EH (cell line): Measurements from ENCODE around the gene SPOCK2.
"Not testable (repeated sequence)": the region's sequence is repeated elsewhere in the genome, so short reads cannot be mapped to it uniquely, and the experiment has no call there.

Source experiments
- DNase-seq: peaks from one replicate; pipeline ENCODE4 v3.0.0-alpha.2; 2015; ENCODE audit warnings: low read depth

The SPOCK2 gene

GRCh38 chr10:72056932-72057751 lies 31.2 kb downstream of the SPOCK2 start:
- DNase-seq: no peak

DNA sequence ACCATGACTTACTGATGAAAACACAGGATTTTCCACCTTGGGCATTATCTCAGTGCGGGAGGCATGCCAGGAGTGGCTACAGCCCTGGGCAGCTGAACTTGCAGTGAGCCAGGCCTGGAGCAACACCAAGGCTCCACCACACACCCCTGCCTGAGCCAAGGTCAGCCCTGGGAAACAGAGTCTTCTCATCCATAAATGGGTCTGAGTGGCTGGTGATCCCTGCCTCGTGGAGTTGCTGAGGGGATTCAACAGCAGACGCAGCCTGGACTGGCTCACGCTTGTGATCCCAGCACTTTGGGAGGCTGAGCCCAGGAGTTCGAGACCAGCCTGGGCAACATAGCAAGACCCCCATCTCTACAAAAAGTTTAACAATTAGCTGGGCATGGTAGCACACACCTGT lies 32.2 kb downstream of the SPOCK2 start:
- DNase-seq: no peak

DNA sequence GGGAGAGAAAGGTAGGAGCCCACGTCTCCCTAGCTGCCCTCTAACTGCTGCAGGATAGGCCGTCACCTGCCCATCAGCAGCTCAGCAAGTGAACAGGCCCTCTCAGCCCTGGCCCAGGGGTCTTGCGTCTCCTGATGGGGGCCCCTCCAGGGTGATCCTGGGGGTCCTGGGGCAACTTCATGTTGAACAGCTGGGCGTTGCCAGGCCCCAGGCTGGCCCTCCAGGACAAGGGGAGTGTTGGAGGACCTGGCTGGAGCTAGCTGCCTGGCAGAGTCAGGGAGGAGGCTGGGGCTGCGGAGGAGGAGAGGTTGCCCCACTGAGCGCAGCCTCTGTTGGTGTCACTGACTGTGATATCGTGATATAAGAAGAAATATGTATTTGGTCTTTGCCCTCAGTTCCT lies 34.7 kb downstream of the SPOCK2 start:
- DNase-seq: no peak

DNA sequence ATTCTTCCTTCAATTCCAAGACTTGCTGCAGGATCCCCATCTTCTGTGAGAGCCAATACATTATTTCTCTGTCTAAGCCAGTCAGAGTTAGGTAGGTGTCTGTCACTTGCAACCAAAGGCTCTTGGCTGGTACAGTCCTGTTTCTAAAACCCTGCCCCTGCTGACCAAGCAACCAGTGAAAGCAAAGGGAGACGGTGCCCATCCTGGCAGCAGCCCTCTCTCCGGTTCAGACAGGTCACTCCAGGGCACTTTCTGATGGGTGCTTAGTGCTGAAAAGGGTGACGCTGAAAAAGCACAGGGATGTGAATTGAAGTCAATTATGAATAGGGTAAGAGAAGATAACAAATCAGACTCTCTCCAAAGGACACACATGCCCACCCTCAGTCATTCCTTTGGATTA lies 37.5 kb downstream of the SPOCK2 start:
- DNase-seq: no peak

DNA sequence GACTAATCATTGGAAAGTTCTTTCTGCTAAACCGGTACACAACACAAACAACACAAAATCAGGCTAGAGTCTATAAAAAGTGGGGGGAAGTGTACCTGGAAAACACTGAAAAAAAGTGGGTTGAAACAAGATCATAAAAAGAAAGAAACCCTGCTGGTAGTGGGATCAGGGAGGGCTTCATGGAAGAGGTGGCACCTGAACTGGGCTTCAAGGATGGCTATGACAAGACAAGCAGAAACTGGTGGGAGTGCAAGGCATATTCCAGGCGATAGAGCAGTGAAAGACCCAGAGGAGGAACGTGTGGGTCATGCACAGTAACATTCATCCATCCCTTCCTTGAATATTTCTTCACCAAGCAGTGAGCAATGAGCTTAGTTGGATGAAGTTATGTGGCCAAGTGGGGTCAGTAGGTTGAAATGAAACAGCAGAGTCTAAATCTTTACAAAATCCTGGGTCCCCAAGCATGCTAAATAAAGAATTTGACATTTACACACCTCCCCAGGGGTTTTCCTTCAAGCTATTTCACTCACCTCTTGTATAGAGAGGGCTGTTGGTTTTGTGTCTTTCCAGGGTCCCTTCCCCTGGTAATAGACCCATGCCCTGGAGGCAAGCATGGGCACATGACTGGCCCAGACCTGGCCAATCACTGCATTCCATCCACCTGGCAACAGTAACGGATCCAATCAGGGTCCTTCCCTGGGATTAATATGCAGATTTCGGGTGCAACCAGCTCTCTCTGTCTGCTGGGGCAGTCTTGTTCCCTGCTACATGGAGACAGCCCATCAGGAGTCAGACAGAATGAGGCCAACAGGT lies 38.2 kb downstream of the SPOCK2 start:
- DNase-seq: no peak

- no peak for DNase-seq
These were observed 38.9 kb downstream of the SPOCK2 start for GRCh38 chr10:72049472-72049871.

DNA sequence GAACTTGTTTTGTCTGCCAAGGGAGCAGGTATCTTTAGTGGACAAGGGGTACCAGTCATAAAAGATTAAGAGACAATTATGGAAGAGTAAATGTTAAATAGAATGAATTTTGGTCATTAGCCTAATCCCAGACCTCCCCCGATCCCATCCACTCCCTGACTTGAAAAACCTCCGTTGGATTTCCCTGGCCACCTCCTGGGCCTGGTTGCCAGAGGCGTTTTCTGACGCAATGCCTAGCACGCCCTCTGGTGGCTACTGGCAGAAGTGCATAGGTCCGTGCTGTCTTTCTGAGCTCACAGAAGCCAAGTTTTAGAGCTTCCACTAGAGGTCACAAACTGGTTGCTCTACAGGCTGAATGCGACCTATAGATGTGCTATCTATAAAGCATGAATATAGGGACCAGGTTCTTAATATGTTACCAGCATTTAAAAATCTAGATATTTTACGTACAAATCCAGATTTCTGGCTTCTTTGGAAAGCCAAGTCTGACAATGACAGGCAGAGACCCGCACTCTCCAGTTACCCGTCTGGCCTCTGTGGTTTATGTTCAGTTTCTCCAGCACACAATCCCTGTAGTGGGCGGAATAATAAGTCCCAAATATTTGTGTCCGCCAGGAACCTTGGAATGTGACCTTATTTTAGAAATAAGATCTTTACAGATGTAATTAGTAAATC lies 39.8 kb downstream of the SPOCK2 start:
- DNase-seq: peak; percentile 91

DNA sequence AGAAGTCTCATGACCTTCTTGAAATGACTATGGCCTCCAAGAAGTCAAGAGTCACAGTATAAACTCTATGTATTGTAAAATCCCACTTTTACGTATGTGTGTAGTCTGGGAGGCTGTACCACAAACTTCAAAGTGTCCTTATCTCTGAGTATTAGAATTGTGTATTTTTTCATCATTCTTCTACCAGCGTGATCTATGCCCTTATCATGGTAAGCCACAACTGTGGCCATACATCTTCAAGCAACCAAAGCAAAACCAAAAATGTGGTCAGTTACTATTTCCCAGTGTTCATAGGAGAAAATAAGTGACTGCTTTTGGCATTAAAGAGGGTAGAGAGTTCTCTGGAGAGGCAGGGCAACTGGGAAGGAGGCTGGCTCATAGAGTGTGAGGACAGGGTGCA lies 42.8 kb downstream of the SPOCK2 start:
- DNase-seq: no peak

DNA sequence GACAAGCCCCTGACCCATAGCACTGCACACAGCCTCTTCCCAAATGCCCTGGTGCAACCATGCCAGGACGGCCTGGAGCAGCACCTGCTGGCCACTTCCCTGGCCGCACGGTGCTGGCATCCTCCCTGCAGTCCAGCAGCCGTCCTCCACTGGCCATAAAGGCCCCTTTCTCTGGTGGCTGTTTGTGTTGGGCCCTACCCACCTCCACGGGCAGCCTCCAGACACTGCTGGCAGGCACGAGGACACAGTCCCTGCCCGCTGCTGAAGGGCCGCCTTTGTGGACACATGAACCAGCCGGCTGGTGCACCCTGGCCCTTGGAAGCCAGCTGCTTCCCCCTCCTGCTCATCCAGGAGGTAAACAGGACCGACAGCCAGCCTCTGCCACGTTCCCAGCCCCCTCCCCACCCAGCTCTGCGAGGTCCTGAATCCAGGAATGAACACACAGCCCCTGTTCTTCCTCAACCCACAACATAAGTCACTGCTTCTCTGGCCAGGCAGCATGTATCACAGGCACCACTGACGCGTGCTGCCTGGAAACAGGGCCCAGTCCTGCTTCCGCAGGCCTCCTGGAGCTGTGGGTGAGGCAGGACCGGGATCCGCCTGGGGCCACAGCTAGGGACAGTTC lies 43.8 kb downstream of the SPOCK2 start:
- no peak for DNase-seq

DNA sequence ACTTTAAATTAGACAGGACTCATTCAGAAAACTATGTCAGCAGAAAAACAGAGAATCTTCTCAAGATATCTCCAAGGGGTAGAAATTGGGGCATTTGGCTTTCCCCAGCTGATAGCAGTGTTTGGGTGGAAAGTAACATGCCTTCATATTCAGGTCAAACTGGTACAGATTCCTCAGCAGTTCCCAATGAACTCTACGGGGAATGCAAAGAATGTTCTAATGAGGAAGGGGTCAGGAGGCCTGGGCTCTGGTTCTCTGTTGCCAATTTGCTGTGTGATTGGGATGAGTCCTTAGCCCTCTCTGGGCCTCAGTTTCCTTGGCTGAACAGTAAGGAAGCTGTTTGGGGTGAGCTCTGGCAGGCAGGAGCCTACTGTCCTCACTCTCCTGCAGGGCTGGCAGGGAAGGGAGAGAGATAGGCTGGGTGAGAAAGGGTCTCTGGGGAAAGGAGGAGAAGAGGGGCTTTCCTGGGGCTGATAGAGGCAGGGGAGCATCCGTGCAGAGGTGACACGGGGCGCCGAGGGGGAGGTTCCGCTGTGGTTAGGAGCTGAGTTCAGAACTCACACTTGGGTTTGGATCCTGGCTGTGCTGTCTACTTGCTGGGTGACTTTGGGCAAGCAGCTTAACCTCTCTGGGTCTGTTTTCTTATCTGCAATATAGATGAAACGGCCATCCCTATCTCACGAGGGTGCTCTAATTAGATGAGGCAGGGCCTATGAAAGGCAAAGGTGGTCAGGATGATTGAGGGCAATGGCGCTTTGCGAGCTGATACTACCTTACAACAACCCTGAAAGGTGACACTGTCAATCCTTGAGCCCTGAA lies 45.1 kb downstream of the SPOCK2 start:
- peak; percentile 35 for DNase-seq

- no peak for DNase-seq
These were observed 46.9 kb downstream of the SPOCK2 start for GRCh38 chr10:72041491-72041890.

- DNase-seq: no peak
These were observed 49.0 kb downstream of the SPOCK2 start for GRCh38 chr10:72039377-72039776.

DNA sequence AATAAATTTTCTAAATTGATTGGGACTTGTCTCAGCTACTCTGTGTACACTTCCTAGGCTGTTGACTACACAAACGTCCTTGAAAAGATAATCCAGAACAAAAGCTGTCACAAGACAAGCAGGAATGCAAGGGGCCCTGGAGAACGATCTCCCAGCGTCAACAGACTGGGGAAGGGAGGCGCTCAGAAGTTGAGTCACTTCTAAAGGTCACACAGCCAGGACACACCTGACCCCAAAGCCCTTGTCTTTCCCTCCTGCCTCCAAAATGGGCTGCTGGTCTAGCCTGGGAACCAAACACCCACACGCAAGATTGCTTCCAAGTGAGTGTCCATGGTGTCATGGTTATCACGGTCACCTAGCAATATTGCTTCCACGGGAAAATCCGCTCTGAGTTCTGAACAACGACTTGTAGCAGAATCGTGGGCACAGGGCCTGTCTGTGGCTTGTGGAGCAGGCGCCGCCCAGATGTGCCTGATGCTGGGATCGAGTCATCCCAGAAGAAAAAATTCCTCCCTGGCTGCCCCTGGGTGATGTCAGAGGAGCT lies 49.8 kb downstream of the SPOCK2 start:
- DNase-seq: peak; percentile 65

- no peak for DNase-seq
These were observed 50.5 kb downstream of the SPOCK2 start for GRCh38 chr10:72037811-72038210.

DNA sequence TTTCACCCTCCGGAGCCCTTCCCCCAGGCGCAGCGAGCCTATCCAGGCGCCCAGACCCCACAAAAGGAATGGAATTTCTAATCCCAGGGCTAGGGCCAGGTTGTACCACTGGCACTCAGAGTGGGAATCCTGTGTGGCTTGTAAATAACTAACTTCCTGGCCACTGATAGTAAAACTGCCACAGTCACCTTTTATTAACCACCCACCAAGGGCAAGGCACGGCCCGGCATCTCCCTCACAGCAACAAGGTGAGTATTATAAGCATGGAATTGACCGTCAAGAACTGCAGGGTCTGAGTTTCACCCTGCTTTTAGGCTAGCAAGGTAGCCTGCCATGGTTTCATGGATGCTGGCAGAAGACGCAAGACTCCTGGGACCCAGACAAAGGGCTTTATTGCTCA lies 51.1 kb downstream of the SPOCK2 start:
- no peak for DNase-seq

- no peak for DNase-seq
These were observed 53.0 kb downstream of the SPOCK2 start for GRCh38 chr10:72035252-72035887.

DNA sequence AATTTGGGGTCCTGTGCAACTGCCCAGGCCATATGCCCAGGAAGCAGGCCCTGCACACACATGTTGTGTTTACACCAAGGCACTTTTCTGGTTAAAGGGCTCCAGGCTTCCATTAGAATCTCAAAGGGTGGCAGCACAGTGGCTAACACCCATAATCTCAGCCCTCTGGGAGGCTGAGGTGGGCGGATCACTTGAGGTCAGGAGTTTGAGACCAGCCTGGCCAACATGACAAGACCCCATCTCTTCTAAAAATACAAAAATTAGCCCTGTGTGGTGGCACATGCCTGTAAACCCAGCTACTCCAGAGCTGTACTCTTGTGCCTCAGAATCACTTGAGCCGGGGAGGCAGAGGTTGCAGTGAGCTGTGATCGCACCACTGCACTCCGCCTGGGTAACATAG lies 53.6 kb downstream of the SPOCK2 start:
- no peak for DNase-seq

GRCh38 chr10:72034040-72034499 lies 54.3 kb downstream of the SPOCK2 start:
- no peak for DNase-seq

DNA sequence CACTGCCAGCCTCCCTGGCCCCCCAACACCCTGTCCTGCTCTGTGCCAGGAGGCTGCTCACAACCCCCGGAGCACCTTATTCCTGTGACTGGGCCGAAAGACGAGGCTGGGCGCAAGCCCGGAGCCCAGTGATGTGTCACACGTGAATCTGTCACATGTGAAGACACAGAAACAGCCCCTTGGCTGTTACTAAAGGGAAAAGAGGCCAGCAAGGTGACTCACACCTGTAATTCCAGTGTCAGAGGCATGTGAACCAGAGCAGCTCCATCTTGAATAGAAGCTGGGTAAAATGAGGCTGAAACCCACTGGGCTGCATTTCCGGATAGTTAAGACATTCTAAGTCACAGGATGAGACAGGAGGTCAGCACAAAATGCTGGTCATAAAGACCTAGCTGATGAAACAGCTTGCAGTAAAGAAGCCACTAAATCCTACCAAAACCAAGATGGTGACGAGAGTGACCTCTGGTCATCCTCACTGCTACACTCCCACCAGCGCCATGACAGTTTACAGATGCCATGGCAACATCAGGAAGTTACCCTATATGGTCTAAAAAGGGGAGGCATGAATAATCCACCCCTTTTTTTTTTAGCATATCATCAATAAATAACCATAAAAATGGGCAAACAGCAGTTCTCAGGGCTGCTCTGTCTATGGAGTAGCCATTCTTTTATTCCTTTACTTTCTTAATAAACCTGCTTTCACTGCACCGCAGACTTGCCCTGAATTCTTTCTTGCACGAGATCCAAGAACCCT lies 55.8 kb downstream of the SPOCK2 start:
- not testable (repeated sequence) for DNase-seq

- no peak for DNase-seq
These were observed 56.6 kb downstream of the SPOCK2 start for GRCh38 chr10:72031706-72032105.
